Activated CD8-positive, alpha-beta T cell treated with anti-CD3 and anti-CD28 coated beads, Interleukin-2, amount 10 ng/mL, durations not matched to agents 7 days and 5 days (primary cell): ENCODE data around the gene SNTG2. TPM values are rescaled to one million over a fixed set of nuclear protein-coding genes. Genes with fewer than 3 reads are reported as not detected.
A peak's percentile ranks its signal among the peaks of the same experiment; 100 is the strongest.

Experiments used
- ATAC-seq: fragments of 150-1000 bp; cut with Tn5 transposase; one replicate; pipeline ENCODE4 v1.10.0; 2021; ENCODE audit warnings: moderate library complexity
- CTCF ChIA-PET: fragments of 350-600 bp; sonication (Branson Sonifier 250); formaldehyde crosslinking; loops from one replicate; lab custom pipeline; 2021; ENCODE audit warnings: antibody characterized with exemption; lab: Charles Lee
- POLR2A ChIA-PET: fragments of 350-600 bp; sonication (Branson Sonifier 250); formaldehyde crosslinking; loops from one replicate; lab custom pipeline; 2021; ENCODE audit warnings: antibody characterized with exemption; lab: Charles Lee
- DNase-seq: peaks from one replicate; pipeline ENCODE4 v3.0.0-alpha.2; 2020
- H3K27ac Mint-ChIP-seq: one replicate; pipeline ENCODE4 v1.8.0; 2021; ENCODE audit warnings: mild to moderate bottlenecking, mixed read lengths
- H3K27me3 Mint-ChIP-seq: one replicate; pipeline ENCODE4 v1.8.0; 2021; ENCODE audit warnings: low read depth, mixed read lengths
- H3K36me3 Mint-ChIP-seq: one replicate; pipeline ENCODE4 v1.8.0; 2021; ENCODE audit warnings: low read depth, mixed read lengths
- H3K4me1 Mint-ChIP-seq: one replicate; pipeline ENCODE4 v1.8.0; 2021; ENCODE audit warnings: low read depth, mixed read lengths
- H3K4me3 Mint-ChIP-seq: one replicate; pipeline ENCODE4 v1.8.0; 2021; ENCODE audit warnings: mild to moderate bottlenecking, mixed read lengths
- H3K9me3 Mint-ChIP-seq: one replicate; pipeline ENCODE4 v1.8.0; 2022; ENCODE audit warnings: mixed read lengths; ENCODE audit not compliant: insufficient read depth
- total RNA-seq, 2 experiments: library from RNA; stranded (reverse); gene quantifications; one replicate each; pipeline ENCODE4 v1.2.3, GENCODE V29; 2021

SNTG2 gene
- total RNA-seq, 2 experiments from 2014 or later: 1.6 to 2.5 TPM

DNA sequence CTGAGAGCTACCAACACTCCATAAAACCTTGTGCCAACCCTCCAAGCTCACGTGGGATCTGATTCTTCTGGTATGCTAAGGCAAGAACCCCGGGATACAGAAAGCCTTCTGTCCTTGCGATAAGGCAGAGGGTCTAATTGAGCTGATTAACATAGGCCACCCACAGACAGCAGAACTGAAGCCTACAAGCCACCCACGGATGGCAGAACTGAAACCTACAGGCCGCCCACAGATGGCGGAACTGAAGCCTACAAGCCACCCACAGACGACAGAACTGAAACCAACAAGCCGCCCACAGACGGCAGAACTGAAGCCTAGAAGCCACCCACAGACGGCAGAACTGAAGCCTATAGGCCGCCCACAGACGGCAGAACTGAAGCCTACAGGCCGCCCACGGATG lies 216.3 kb downstream of the SNTG2 start:
- ATAC-seq (no peak), DNase-seq (no peak)
- Mint-ChIP-seq H3K36me3 (peaks cover 19% of the 10 kb centered on the region), H3K4me1 (peaks cover 21% of the 10 kb centered on the region), H3K4me3 (no peak overlapping the region), H3K27ac (peak overlapping the region; percentile 20), H3K27me3 (no peaks in the 10 kb centered on the region), H3K9me3 (peaks cover 16% of the 10 kb centered on the region)
- CTCF ChIA-PET: no interaction called here
- POLR2A ChIA-PET: no interaction called here

DNA sequence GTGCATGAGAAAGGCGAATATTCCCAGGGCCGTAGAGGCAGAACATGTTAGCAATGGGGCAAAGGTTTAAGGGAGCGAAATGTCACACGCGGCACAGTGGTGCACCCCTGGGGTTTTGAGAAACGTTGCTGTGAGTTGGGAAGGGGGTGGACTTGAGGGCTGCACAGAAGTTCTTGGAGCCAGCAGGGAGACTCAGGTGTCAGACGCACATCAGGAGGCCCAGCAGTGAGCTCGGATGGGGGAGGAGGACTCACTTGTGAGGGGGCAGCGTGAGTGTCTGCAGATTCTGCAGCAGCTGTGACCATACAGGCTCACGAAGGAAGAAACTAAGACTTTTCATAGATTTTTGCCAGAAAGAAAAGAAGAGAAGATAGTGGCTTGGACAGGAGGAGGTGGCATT lies 218.2 kb downstream of the SNTG2 start:
- H3K36me3 Mint-ChIP-seq: peaks cover 6% of the 10 kb centered on the region
- POLR2A ChIA-PET: no interaction called here
- no peak overlapping the region for H3K27ac Mint-ChIP-seq
- peaks cover 4% of the 10 kb centered on the region for H3K4me1 Mint-ChIP-seq
- no peak overlapping the region for H3K4me3 Mint-ChIP-seq
- ATAC-seq (no peak), DNase-seq (no peak)
- no peaks in the 10 kb centered on the region for H3K27me3 Mint-ChIP-seq
- CTCF ChIA-PET: no interaction called here
- H3K9me3 Mint-ChIP-seq: peaks cover 1% of the 10 kb centered on the region

- no peak overlapping the region for H3K4me3 Mint-ChIP-seq
- no peak for ATAC-seq
- H3K27ac Mint-ChIP-seq: no peak overlapping the region
- H3K36me3 Mint-ChIP-seq: peaks cover 4% of the 10 kb centered on the region
- POLR2A ChIA-PET: no interaction called here
- CTCF ChIA-PET: no interaction called here
- H3K27me3 Mint-ChIP-seq: no peaks in the 10 kb centered on the region
- peaks cover 3% of the 10 kb centered on the region for H3K4me1 Mint-ChIP-seq
- H3K9me3 Mint-ChIP-seq: no peaks in the 10 kb centered on the region
- DNase-seq: no peak
These were observed 218.8 kb downstream of the SNTG2 start for GRCh38 chr2:1169291-1169949.

- ChIA-PET CTCF (no interaction called here), POLR2A (no interaction called here)
- ATAC-seq (no peak), DNase-seq (no peak)
- Mint-ChIP-seq H3K27ac (no peak overlapping the region), H3K27me3 (no peaks in the 10 kb centered on the region), H3K36me3 (peaks cover 2% of the 10 kb centered on the region), H3K4me1 (peaks cover 3% of the 10 kb centered on the region), H3K9me3 (no peaks in the 10 kb centered on the region), H3K4me3 (no peak overlapping the region)
These were observed 219.6 kb downstream of the SNTG2 start for GRCh38 chr2:1170241-1170640.

- CTCF ChIA-PET: no interaction called here
- H3K4me1 Mint-ChIP-seq: peaks cover 3% of the 10 kb centered on the region
- POLR2A ChIA-PET: no interaction called here
- DNase-seq (no peak), ATAC-seq (no peak)
- no peak overlapping the region for H3K4me3 Mint-ChIP-seq
- H3K27ac Mint-ChIP-seq: no peak overlapping the region
- H3K36me3 Mint-ChIP-seq: peaks cover 2% of the 10 kb centered on the region
- no peaks in the 10 kb centered on the region for H3K27me3 Mint-ChIP-seq
- no peaks in the 10 kb centered on the region for H3K9me3 Mint-ChIP-seq
These were observed 220.1 kb downstream of the SNTG2 start for GRCh38 chr2:1170711-1171110.

- H3K4me3 Mint-ChIP-seq: no peak overlapping the region
- H3K27me3 Mint-ChIP-seq: no peaks in the 10 kb centered on the region
- ATAC-seq (no peak), DNase-seq (no peak)
- H3K27ac Mint-ChIP-seq: no peak overlapping the region
- no peaks in the 10 kb centered on the region for H3K4me1 Mint-ChIP-seq
- ChIA-PET POLR2A (no interaction called here), CTCF (no interaction called here)
- no peaks in the 10 kb centered on the region for H3K9me3 Mint-ChIP-seq
- no peaks in the 10 kb centered on the region for H3K36me3 Mint-ChIP-seq
These were observed 222.9 kb downstream of the SNTG2 start for GRCh38 chr2:1173528-1173927.

DNA sequence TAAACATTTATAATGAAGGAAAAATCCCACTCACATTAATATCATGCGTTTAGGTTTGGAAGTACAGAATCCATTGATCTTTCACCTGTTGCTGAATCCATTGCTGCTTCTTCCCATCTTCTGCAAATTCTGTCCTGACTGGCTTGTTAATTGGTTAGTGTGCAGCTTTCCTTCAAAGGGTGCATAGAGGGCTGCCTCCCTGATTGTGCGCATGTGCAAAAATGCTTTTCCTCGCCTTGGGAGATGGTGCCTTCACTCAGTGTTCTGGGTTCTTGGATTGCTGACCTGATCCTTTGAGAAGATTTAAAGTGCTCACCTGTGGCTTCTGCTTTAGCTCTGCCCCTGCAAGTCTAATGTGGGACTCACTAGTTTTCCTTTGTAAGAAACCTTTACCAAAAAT lies 231.2 kb downstream of the SNTG2 start:
- H3K9me3 Mint-ChIP-seq: no peaks in the 10 kb centered on the region

GRCh38 chr2:1183300-1183699 lies 232.7 kb downstream of the SNTG2 start:
- Mint-ChIP-seq H3K27ac (no peak overlapping the region), H3K27me3 (no peaks in the 10 kb centered on the region), H3K4me3 (no peak overlapping the region), H3K4me1 (no peaks in the 10 kb centered on the region), H3K9me3 (no peaks in the 10 kb centered on the region), H3K36me3 (peaks cover 3% of the 10 kb centered on the region)
- DNase-seq (no peak), ATAC-seq (no peak)
- POLR2A ChIA-PET: no interaction called here
- CTCF ChIA-PET: no interaction called here

More for the DNA sequence above, 231.2 kb downstream of the SNTG2 start:
- no peak overlapping the region for H3K27ac Mint-ChIP-seq
- no peaks in the 10 kb centered on the region for H3K4me1 Mint-ChIP-seq
- ChIA-PET POLR2A (interaction anchor here (0.7 kb wide), 1 partner anchor 54 kb away, joined by 3 read pairs; no protein-coding TSS in a partner anchor), CTCF (no interaction called here)
- DNase-seq: no peak
- peaks cover 3% of the 10 kb centered on the region for H3K36me3 Mint-ChIP-seq
- no peak overlapping the region for H3K4me3 Mint-ChIP-seq
- H3K27me3 Mint-ChIP-seq: no peaks in the 10 kb centered on the region
- no peak for ATAC-seq

DNA sequence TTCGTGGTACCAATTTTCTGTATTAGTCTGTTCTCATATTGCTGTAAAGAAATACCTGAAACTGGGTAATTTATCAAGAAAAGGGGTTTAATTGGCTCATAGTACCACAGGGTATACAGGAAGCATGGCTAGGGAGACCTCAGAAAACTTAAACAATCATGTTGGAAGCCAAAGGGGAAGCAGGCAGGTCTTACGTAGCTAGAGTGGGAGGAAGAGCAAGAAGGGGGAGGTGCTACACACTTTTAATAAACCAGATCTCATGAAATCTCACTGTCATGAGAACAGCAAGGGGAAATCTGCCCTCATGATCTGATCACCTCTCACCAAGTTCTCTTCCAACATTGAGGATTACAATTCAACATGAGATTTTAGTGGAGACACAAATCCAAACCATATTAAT lies 235.8 kb downstream of the SNTG2 start:
- Mint-ChIP-seq H3K4me3 (no peak overlapping the region), H3K36me3 (peaks cover 3% of the 10 kb centered on the region), H3K27ac (no peak overlapping the region), H3K4me1 (no peaks in the 10 kb centered on the region), H3K27me3 (no peaks in the 10 kb centered on the region), H3K9me3 (no peaks in the 10 kb centered on the region)
- ATAC-seq (no peak), DNase-seq (no peak)
- CTCF ChIA-PET: no interaction called here
- POLR2A ChIA-PET: no interaction called here

DNA sequence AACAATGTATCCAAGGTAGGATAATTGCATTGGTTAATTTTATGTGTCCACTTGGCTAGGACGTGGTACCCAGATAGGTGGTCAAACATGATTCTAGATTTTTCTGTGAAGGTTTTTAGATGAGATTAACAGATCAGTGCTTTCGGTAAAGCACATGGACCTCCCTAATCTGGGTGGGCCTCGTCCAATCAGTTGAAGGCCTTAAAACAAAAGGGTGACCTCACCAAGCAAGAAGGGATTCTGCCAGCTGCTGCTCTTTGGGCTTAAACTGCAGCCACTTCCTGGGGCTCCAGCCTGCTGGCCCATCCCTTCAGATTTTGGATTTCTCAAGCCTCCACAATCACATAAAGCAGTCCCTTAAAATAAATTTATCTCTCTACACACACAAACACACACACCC lies 236.5 kb downstream of the SNTG2 start:
- ChIA-PET CTCF (no interaction called here), POLR2A (interaction anchor here (0.6 kb wide), 1 partner anchor 312 kb away, joined by 3 read pairs; no protein-coding TSS in a partner anchor)
- Mint-ChIP-seq H3K4me3 (no peak overlapping the region), H3K27ac (no peak overlapping the region), H3K27me3 (no peaks in the 10 kb centered on the region), H3K4me1 (no peaks in the 10 kb centered on the region), H3K36me3 (peaks cover 3% of the 10 kb centered on the region), H3K9me3 (no peaks in the 10 kb centered on the region)
- no peak for ATAC-seq
- no peak for DNase-seq

DNA sequence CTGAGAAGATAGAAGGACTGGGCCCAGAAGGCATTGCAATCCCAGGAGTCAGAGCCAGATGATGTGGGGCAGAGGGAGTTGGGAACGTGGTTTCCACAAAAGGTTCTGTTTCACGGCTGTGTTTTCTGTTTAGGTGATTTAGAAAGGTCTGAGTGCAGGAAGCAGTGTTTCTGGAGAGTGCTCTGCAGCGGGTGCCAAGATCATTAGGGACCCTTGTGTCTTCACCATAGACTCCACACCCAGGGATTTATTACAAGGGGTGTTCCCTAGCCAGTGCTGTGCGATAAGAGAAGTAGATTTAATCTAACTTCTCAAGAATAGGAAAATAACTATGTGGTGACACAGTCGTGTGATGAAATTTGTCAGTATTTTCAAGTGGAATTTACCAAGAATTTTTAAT lies 241.5 kb downstream of the SNTG2 start:
- H3K4me1 Mint-ChIP-seq: no peaks in the 10 kb centered on the region
- H3K4me3 Mint-ChIP-seq: no peak overlapping the region
- H3K27me3 Mint-ChIP-seq: no peaks in the 10 kb centered on the region
- no peak overlapping the region for H3K27ac Mint-ChIP-seq
- H3K9me3 Mint-ChIP-seq: peaks cover 15% of the 10 kb centered on the region
- ChIA-PET CTCF (no interaction called here), POLR2A (no interaction called here)
- no peak for DNase-seq
- no peaks in the 10 kb centered on the region for H3K36me3 Mint-ChIP-seq
- ATAC-seq: no peak

DNA sequence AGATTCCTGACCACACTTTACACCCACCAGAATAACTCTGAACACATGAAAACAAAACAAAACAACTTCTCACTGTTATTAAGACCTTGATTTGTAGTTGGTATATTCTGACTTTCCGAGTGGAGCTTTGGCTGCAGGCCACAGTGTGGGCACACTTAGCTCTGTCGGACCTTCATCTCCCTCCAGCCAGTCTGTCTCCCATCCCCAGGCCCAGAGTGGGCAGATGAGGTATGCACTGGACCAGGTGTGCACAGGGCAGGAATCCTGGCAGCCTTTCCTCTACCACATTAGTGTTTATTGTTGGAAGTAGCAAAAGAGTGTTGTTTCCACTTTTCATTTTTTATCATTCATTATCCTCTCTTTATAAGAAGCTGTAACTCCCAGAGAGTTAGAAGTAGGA lies 243.2 kb downstream of the SNTG2 start:
- ChIA-PET POLR2A (interaction anchor here (0.8 kb wide), 1 partner anchor 254 kb away, joined by 3 read pairs; no protein-coding TSS in a partner anchor), CTCF (no interaction called here)
- Mint-ChIP-seq H3K4me3 (no peak overlapping the region), H3K27me3 (no peaks in the 10 kb centered on the region), H3K4me1 (no peaks in the 10 kb centered on the region), H3K9me3 (peaks cover 16% of the 10 kb centered on the region), H3K27ac (no peak overlapping the region), H3K36me3 (no peaks in the 10 kb centered on the region)
- ATAC-seq (no peak), DNase-seq (no peak)

- no peaks in the 10 kb centered on the region for H3K4me1 Mint-ChIP-seq
- no peaks in the 10 kb centered on the region for H3K9me3 Mint-ChIP-seq
- DNase-seq (no peak), ATAC-seq (no peak)
- no peaks in the 10 kb centered on the region for H3K27me3 Mint-ChIP-seq
- H3K27ac Mint-ChIP-seq: no peak overlapping the region
- ChIA-PET POLR2A (no interaction called here), CTCF (no interaction called here)
- no peaks in the 10 kb centered on the region for H3K36me3 Mint-ChIP-seq
- no peak overlapping the region for H3K4me3 Mint-ChIP-seq
These were observed 253.1 kb downstream of the SNTG2 start for GRCh38 chr2:1203772-1204171.
